ENCODE results near the gene SAFB. TPM values are rescaled to one million over a fixed set of nuclear protein-coding genes. Genes with fewer than 3 reads are reported as not detected.

The SAFB gene
- total and polyA plus RNA-seq, 2 of the 13 experiments (the other 11 are each of a cell fraction or from before 2014, with no cell fraction given): 21.0 to 28.4 TPM

DNA sequence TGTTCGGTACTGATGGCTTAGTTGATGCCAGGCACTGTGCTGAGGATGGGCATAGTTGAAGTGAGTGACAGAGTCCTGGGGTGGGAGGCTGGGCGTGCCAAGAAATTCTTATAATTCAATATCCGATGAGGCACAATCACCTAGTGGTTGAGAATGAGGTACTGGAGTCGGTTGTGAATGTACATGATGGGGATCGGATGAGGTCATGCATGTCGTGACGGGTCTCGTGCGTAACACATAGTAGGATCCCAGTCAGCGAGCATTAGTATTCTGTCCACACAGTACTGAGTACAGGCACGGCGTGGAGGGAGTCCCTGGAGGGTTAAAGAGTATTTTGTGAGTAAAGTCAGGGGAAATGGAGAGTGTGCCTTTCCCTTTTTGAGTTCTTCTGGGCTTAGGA, 2.8 kb downstream of the SAFB start:
- ChIA-PET POLR2A (interaction anchor here (1.2 kb wide), 1 partner anchor 64 kb away, joined by 3 read pairs; the partner anchor contains the start of gene RPL36), CTCF (ENCODE audit: low intra/inter-chr PET ratio, low total read pairs) (no interaction called here)
- WGBS (ENCODE audit: low lambda C conversion rate): 95% methylated on average over 12 of the region's 12 CpGs
- H3K79me2 ChIP-seq (ENCODE audit: insufficient read depth, low read length): peaks cover 94% of the 10 kb centered on the region
- FAIRE-seq (no peak), ATAC-seq (no peak), DNase-seq (ENCODE audit: low spot score) (no peak)
- TF ChIP-seq TBX3 (IDR thresholded peaks at IDR 0.05; ENCODE audit: borderline replicate concordance): no peak
- TF ChIP-seq REL (CRISPR knock-in tag; conservative IDR thresholded peaks at IDR 0.05): no peak
- TF ChIP-seq SRSF4 (IDR thresholded peaks at IDR 0.05; ENCODE audit: low read depth, low read length, poor library complexity, severe bottlenecking): no peak
- TF ChIP-seq ATF7 (IDR thresholded peaks at IDR 0.05): peak; percentile 50
- TF ChIP-seq ATF7 (CRISPR knock-in tag; IDR thresholded peaks at IDR 0.05): no peak
- peak; percentile 40; the same call in 1 of the 2 replicates for TF ChIP-seq ZKSCAN1 (IDR thresholded peaks at IDR 0.05; ENCODE audit: low read length)
- intact Hi-C loops (cut with micrococcal nuclease; ENCODE audit: unreplicated experiment): no loop called here
- peaks cover 66% of the 10 kb centered on the region for H3K4me1 ChIP-seq (ENCODE audit: insufficient read depth, low read length)
- H3K27me3 ChIP-seq (ENCODE audit: control insufficient read depth in 1 of 2, insufficient read depth in 2 of 2, low read length in 2 of 2): peaks cover 0 to 7% of the 10 kb centered on the region in 2 experiments; a peak in 2 of 5 replicates
- peak overlapping the region in 1 of 3 experiments; percentile 5; a peak in 2 of 6 replicates for H3K4me3 ChIP-seq (replicated peaks in 1 of 3; ENCODE audit: insufficient read depth in 1 of 3, low read depth in 2 of 3, low read length in 3 of 3)
- H3K36me3 ChIP-seq (replicated peaks in 1 of 2; ENCODE audit: control insufficient read depth in 1 of 2, insufficient read depth in 2 of 2, low read length in 2 of 2): peaks cover 16 to 53% of the 10 kb centered on the region in 2 experiments
- H3K27ac ChIP-seq (ENCODE audit: extremely low read length, insufficient read depth, low read length): no peak overlapping the region
- H3K9me3 ChIP-seq (ENCODE audit: low read length): no peaks in the 10 kb centered on the region
- peak overlapping the region; percentile 93 for H3K4me2 ChIP-seq (ENCODE audit: low read depth, low read length)
- peaks cover 51% of the 10 kb centered on the region for H4K20me1 ChIP-seq (ENCODE audit: insufficient read depth, low read length)
- in situ Hi-C loops (cut with HindIII; ENCODE audit: extremely low pct_ligation_motif_present, low pct_unique_long_range_greater_than_20kb): no loop called here
- H2AFZ ChIP-seq (ENCODE audit: low read length): no peak overlapping the region
- H3K9ac ChIP-seq (ENCODE audit: insufficient read depth, low read depth, low read length): peak overlapping the region; percentile 96; the same call in 1 of the 2 replicates
- no TSS peak for BruUV-seq (replicated peaks)

DNA sequence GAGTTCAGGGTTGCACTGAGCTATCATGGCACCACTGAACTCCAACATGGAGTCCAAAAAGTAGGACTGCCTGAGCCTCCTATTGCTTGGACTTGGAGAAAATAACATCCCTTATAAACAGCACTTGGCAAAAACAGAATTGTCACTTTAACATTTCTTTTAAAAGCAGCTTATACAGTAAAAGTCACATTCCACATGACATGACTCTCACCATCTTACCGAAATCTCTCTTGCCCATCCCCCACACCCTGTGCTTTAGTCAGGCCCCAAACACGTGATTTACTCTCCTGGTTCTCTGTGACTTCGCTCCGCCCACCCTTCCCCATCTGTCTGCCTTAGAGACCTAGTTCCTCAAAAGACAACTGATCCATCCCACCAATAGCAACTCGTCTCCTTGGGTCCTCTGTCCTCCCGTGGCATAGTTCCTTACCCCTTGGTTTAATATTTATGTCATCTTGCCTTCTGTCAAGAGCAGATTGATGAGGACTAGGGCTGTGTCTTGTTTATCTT, 4.6 kb downstream of the SAFB start:
- no peak for ATAC-seq
- peaks cover 0 to 7% of the 10 kb centered on the region in 2 experiments; a peak in 2 of 5 replicates for H3K27me3 ChIP-seq (ENCODE audit: control insufficient read depth in 1 of 2, insufficient read depth in 2 of 2, low read length in 2 of 2)
- peaks cover 75% of the 10 kb centered on the region for H3K4me1 ChIP-seq (ENCODE audit: insufficient read depth, low read length)
- H3K36me3 ChIP-seq (replicated peaks in 1 of 2; ENCODE audit: control insufficient read depth in 1 of 2, insufficient read depth in 2 of 2, low read length in 2 of 2): peaks cover 16 to 63% of the 10 kb centered on the region in 2 experiments
- TF ChIP-seq ZNF850 (CRISPR knock-in tag; conservative IDR thresholded peaks at IDR 0.05): no peak
- TF ChIP-seq ZNF615 (CRISPR knock-in tag; IDR thresholded peaks at IDR 0.05; ENCODE audit: borderline replicate concordance): 0 out of 2 replicates have a peak, but pooled peaks have one; percentile 44
- no peak overlapping the region; the same call in 1 of the 2 replicates for H3K4me2 ChIP-seq (ENCODE audit: low read depth, low read length)
- no peak overlapping the region for H2AFZ ChIP-seq (ENCODE audit: low read length)
- FAIRE-seq: no peak
- no peak for DNase-seq (ENCODE audit: low spot score)
- in situ Hi-C loops (cut with HindIII; ENCODE audit: extremely low pct_ligation_motif_present, low pct_unique_long_range_greater_than_20kb) (no loop called here), intact Hi-C loops (cut with micrococcal nuclease; ENCODE audit: unreplicated experiment) (no loop called here)
- POLR2A ChIA-PET: interaction anchor here (1.0 kb wide), 1 partner anchor 9 kb away, joined by 3 read pairs; no protein-coding TSS in a partner anchor
- no TSS peak for BruUV-seq (replicated peaks)
- H3K79me2 ChIP-seq (ENCODE audit: insufficient read depth, low read length): peaks cover 93% of the 10 kb centered on the region
- H4K20me1 ChIP-seq (ENCODE audit: insufficient read depth, low read length): peaks cover 66% of the 10 kb centered on the region
- 95% methylated on average over 6 of the region's 6 CpGs for WGBS (ENCODE audit: low lambda C conversion rate)
- H3K27ac ChIP-seq (ENCODE audit: extremely low read length, insufficient read depth, low read length): no peak overlapping the region
- CTCF ChIA-PET (ENCODE audit: low intra/inter-chr PET ratio, low total read pairs): no interaction called here
- H3K9ac ChIP-seq (ENCODE audit: insufficient read depth, low read depth, low read length): no peak overlapping the region
- no peaks in the 10 kb centered on the region for H3K9me3 ChIP-seq (ENCODE audit: low read length)
- H3K4me3 ChIP-seq (replicated peaks in 1 of 3; ENCODE audit: insufficient read depth in 1 of 3, low read depth in 2 of 3, low read length in 3 of 3): no peak overlapping the region
